Keratinocyte (primary cell): ENCODE measurements around the gene IL18RAP. TPM values are rescaled to one million over a fixed set of nuclear protein-coding genes. Genes with fewer than 3 reads are reported as not detected.

Experiments used
- DNase-seq: peaks from one replicate; pipeline ENCODE4 v3.0.0-alpha.2; 2011; ENCODE audit warnings: low read depth, missing footprints, low spot score
- FAIRE-seq: peaks from 2 replicates; lab custom pipeline; 2011; peaks lifted over from hg19 to GRCh38; lab: Jason Lieb, UNC
- H2AFZ ChIP-seq: 2 replicates; pipeline ENCODE4 v1.6.0; 2012; ENCODE audit warnings: low read length, control low read depth, inconsistent platforms; ENCODE audit not compliant: control insufficient read depth
- H3K27ac ChIP-seq: 2 replicates; pipeline ENCODE4 v1.5.1; 2011; ENCODE audit warnings: low read length; ENCODE audit not compliant: control insufficient read depth, insufficient read depth
- H3K27me3 ChIP-seq: 3 replicates; pipeline ENCODE4 v1.6.0; 2011; ENCODE audit warnings: low read length; ENCODE audit not compliant: control insufficient read depth, insufficient read depth; ENCODE audit errors: extremely low read depth
- H3K36me3 ChIP-seq, 2 experiments: 2 replicates in 1 of 2; 3 replicates in 1 of 2; pipeline ENCODE4 v1.5.1; 2011; ENCODE audit warnings: low read length in 2 of 2, mild to moderate bottlenecking in 1 of 2; ENCODE audit not compliant: control insufficient read depth in 2 of 2, insufficient read depth in 2 of 2; ENCODE audit errors: extremely low read depth in 1 of 2
- H3K4me1 ChIP-seq: 3 replicates; pipeline ENCODE4 v1.5.1; 2011; ENCODE audit warnings: low read length; ENCODE audit not compliant: control insufficient read depth, insufficient read depth; ENCODE audit errors: extremely low read depth
- H3K4me2 ChIP-seq: 3 replicates; pipeline ENCODE4 v1.6.0; 2011; ENCODE audit warnings: low read depth, low read length; ENCODE audit not compliant: control insufficient read depth, insufficient read depth; ENCODE audit errors: extremely low read depth
- H3K4me3 ChIP-seq, 3 experiments: fragments of 200-600 bp in 1 of 3; sonication (generic) in 1 of 3; 2 replicates in 2 of 3; 3 replicates in 1 of 3; pipeline ENCODE4 v1.5.1; 2011 to 2016; ENCODE audit warnings: low read length in 3 of 3, mild to moderate bottlenecking in 3 of 3, control low read depth in 2 of 3, inconsistent platforms in 1 of 3, low read depth in 1 of 3, mixed read lengths in 1 of 3, mixed run types in 1 of 3, moderate library complexity in 1 of 3; ENCODE audit not compliant: control insufficient read depth in 2 of 3, insufficient read depth in 2 of 3; ENCODE audit errors: extremely low read depth in 1 of 3
- H3K79me2 ChIP-seq: 2 replicates; pipeline ENCODE4 v1.6.0; 2012; ENCODE audit warnings: low read length; ENCODE audit not compliant: control insufficient read depth, insufficient read depth
- H3K9ac ChIP-seq: 3 replicates; pipeline ENCODE4 v1.6.0; 2011; ENCODE audit warnings: low read length; ENCODE audit not compliant: control insufficient read depth, insufficient read depth; ENCODE audit errors: extremely low read depth
- H3K9me1 ChIP-seq: 3 replicates; pipeline ENCODE4 v1.6.0; 2011; ENCODE audit warnings: low read length; ENCODE audit not compliant: control insufficient read depth, insufficient read depth; ENCODE audit errors: extremely low read depth
- H3K9me3 ChIP-seq: 2 replicates; pipeline ENCODE4 v1.5.1; 2012; ENCODE audit warnings: low read depth, low read length; ENCODE audit not compliant: control insufficient read depth
- H4K20me1 ChIP-seq: 3 replicates; pipeline ENCODE4 v1.6.0; 2011; ENCODE audit warnings: low read length; ENCODE audit not compliant: control insufficient read depth, insufficient read depth; ENCODE audit errors: extremely low read depth
- CTCF ChIP-seq, 3 experiments: IDR thresholded peaks in 1 of 3; conservative IDR thresholded peaks in 1 of 3; optimal IDR thresholded peaks in 1 of 3; 2 replicates in 2 of 3; 3 replicates in 1 of 3; pipeline versions ENCODE3 to v1.5.1; 2011; ENCODE audit warnings: low read length in 3 of 3, mild to moderate bottlenecking in 3 of 3, moderate library complexity in 2 of 3, control low read depth in 1 of 3, inconsistent platforms in 1 of 3; ENCODE audit not compliant: insufficient read depth in 2 of 3; ENCODE audit errors: extremely low read depth in 1 of 3
- EZH2 ChIP-seq: IDR thresholded peaks from one replicate; pipeline ENCODE4 v1.6.1; 2012; ENCODE audit warnings: inconsistent platforms, mild to moderate bottlenecking, low read length, moderate library complexity
- dilution Hi-C: fragments of 300-500 bp; cut with MboI; formaldehyde crosslinking; loops from one replicate; pipeline ENCODE4 v1.7.0; 2020; ENCODE audit warnings: low sequenced_read_pairs; ENCODE audit not compliant: extremely low pct_ligation_motif_present
- polyA plus RNA-seq, 5 experiments: library from polyadenylated mRNA; depleted of rRNA in 3 of 5; stranded (reverse) in 3 of 5; stranded (forward) in 1 of 5; unstranded in 1 of 5; fragments of >200 nt; gene quantifications; 1 replicate in 1 of 5; 2 replicates in 3 of 5; 3 replicates in 1 of 5; pipeline versions ENCODE4 v1.2.1 to v1.2.3, GENCODE V29; 2011 to 2012; ENCODE audit warnings: missing spikeins in 2 of 5, low read depth in 1 of 5, low replicate concordance in 1 of 5

IL18RAP gene
- polyA plus RNA-seq, 1 donor (not counting 4 experiments of a cell fraction or from before 2014, with no cell fraction given), result not detected

- Histone ChIP-seq H3K9ac (no peak overlapping the region), H3K9me3 (no peaks in the 10 kb centered on the region), H3K4me3 (no peak overlapping the region), H3K27me3 (no peaks in the 10 kb centered on the region), H3K79me2 (no peaks in the 10 kb centered on the region), H3K27ac (no peak overlapping the region), H3K9me1 (no peaks in the 10 kb centered on the region), H3K36me3 (no peaks in the 10 kb centered on the region), H4K20me1 (no peaks in the 10 kb centered on the region), H3K4me1 (peaks cover 3% of the 10 kb centered on the region), H3K4me2 (no peak overlapping the region), H2AFZ (no peak overlapping the region)
- FAIRE-seq, result no peak
- dilution Hi-C loops, result no loop called here
- no peak for TF ChIP-seq CTCF (optimal IDR thresholded peaks at IDR 0.05 in 1 of 3, IDR thresholded peaks at IDR 0.05 in 1 of 3, conservative IDR thresholded peaks at IDR 0.05 in 1 of 3; ENCODE audit: extremely low read depth in 1 of 3, insufficient read depth in 2 of 3, low read length in 3 of 3)
- TF ChIP-seq EZH2, result no peak
- no peak for DNase-seq
These were observed 15.2 kb downstream of the IL18RAP start for GRCh38 chr2:102438111-102438510.

GRCh38 chr2:102438578-102438977, 15.6 kb downstream of the IL18RAP start:
- H2AFZ ChIP-seq, result no peak overlapping the region
- no peaks in the 10 kb centered on the region for H3K9me1 ChIP-seq
- no peak overlapping the region for H3K4me3 ChIP-seq
- H3K4me1 ChIP-seq, result peaks cover 3% of the 10 kb centered on the region
- no peak overlapping the region for H3K4me2 ChIP-seq
- no peak for FAIRE-seq
- H3K9me3 ChIP-seq, result no peaks in the 10 kb centered on the region
- dilution Hi-C loops, result no loop called here
- no peaks in the 10 kb centered on the region for H3K36me3 ChIP-seq
- no peak for DNase-seq
- H3K9ac ChIP-seq, result no peak overlapping the region
- no peaks in the 10 kb centered on the region for H3K79me2 ChIP-seq
- TF ChIP-seq EZH2, result no peak
- no peak for TF ChIP-seq CTCF (optimal IDR thresholded peaks at IDR 0.05 in 1 of 3, IDR thresholded peaks at IDR 0.05 in 1 of 3, conservative IDR thresholded peaks at IDR 0.05 in 1 of 3; ENCODE audit: extremely low read depth in 1 of 3, insufficient read depth in 2 of 3, low read length in 3 of 3)
- no peaks in the 10 kb centered on the region for H3K27me3 ChIP-seq
- no peak overlapping the region for H3K27ac ChIP-seq
- no peaks in the 10 kb centered on the region for H4K20me1 ChIP-seq
